GM21786 (cell line): Measurements from ENCODE around the gene LSG1.
"Not testable (repeated sequence)": the region's sequence is repeated elsewhere in the genome, so short reads cannot be mapped to it uniquely, and the experiment has no call there.

Experiments
- ATAC-seq: cut with Tn5 transposase; IDR thresholded peaks from one replicate; pipeline ENCODE4 v1.9.1; 2021; ENCODE audit not compliant: unreplicated experiment

Gene LSG1

DNA sequence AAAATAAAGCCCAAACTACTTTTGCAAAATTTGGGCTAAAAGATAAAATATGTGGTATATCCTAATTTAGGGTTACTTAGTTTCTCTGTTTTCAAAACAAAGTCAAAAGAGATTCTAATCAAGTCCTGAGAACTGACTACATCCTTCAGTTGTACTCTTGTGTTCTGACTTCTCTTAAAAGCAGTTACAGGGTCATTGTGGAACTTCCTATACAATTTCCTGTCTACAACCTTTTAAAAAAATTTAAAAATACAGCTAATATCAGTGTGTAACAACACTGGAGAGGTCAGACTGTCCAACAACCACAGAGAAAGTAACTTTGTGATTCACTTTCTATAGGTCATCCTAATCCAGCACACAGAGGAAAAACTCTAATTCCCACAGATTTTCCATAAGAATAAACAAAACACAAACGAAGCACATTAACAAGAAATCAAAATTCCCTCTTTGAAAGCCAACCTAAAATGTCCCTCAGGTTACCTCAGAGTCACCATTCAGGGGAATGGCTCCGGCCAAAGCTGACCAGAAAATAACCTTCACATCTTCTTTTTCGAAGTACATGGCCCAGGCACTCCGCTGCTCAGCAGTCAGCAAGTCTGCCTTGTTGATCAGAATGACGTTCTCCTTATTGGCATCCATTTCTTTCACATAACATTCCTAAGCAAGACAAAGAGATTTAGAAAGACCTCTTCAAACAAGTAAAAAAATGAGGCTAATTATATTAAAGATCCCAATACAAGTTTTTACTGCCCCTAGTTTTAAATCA is 13.3 kb downstream of the LSG1 start:
- no peak for ATAC-seq

DNA sequence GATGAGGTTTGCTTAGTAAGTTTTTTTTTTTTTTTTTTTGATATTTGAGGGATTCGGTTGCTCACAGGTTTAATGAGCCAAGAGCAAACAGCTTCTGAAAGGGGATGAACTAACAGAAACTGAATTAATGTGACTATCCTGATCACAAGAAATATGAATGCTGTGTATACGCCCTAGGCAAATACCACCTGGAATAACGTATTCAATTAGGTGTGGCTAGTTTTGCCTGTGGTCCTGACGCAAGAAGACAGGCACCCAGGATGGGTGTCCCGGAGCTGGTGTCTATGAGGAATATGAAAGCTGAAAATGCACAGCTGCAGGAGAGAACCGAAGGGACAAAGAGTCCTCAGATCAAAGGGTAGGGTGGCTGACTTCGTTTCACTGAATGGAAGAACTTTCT is 14.6 kb downstream of the LSG1 start:
- ATAC-seq = no peak

DNA sequence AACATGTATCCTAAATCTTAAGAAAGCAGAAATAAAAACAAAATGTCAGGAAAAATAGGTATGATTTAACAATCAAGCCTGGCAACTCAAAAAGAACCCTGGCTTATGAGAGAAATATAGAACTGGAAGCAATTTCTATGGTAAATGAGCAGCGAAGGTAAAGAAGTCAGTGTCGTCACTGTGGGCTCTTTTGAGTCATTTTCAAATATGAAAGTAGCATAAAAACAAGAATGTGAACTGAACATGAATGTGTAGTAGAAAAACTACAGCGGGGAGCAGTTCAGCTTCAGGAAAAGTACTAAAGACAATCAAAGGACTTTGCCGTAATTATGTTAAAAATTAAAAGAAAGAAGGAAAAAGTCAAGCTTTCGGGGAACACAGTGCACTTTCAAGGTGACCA is 17.5 kb downstream of the LSG1 start:
- ATAC-seq = peak; percentile 91

DNA sequence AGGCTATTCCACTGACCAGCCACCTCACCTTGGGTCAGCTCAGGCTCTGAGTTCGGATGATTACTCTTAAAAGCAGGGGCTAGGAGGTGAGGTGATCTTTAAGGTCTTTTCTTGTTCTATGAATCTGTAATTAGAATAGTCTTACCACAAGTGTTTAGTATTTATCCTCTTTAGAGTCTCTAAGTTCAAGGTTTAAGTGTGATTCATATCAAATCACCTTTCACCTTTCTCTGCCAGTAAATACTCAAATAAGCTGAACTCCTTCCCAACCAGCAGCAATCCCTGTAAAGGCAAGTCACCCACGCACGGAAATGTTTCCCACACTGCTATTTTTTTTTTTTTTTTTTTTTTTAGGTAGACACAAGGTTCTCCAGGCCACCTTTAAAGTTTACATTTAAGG is 24.2 kb downstream of the LSG1 start:
- ATAC-seq = no peak

DNA sequence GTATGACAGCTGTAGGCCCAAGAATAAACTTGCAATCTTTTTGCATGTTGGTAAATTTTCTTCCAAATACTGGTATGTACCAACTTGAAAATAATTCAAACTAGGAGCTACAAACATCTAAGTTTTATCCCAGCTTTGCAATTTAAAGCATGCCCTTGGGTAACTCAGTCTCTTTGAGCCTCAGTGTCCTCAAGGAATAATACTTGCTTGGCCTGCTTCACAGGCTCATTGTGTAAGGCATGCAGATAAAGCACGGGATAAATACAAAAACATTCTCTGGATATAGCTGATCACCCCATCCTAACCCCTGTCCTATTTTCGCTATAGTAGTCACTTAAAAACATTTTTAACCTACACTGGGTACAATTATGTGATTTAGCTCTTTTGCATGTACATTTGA is 29.2 kb downstream of the LSG1 start:
- ATAC-seq = no peak

DNA sequence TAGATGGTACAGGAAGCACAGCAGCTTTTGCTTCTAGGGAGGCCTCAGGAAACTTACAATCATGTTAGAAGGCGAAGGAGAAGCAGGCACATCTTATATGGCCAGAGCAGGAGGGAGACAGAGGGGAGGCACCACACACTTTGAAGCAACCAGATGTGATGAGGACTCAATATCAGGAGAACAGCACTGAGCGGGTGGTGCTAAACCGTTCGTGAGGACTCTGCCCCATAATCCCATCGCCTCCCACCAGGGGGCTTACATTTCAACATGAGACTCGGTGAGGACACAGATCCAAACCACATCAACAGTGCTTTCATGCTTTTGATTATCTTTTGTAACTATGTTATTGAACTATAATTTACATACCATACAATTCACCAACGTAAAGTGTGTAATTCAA is 31.2 kb downstream of the LSG1 start:
- no peak for ATAC-seq

DNA sequence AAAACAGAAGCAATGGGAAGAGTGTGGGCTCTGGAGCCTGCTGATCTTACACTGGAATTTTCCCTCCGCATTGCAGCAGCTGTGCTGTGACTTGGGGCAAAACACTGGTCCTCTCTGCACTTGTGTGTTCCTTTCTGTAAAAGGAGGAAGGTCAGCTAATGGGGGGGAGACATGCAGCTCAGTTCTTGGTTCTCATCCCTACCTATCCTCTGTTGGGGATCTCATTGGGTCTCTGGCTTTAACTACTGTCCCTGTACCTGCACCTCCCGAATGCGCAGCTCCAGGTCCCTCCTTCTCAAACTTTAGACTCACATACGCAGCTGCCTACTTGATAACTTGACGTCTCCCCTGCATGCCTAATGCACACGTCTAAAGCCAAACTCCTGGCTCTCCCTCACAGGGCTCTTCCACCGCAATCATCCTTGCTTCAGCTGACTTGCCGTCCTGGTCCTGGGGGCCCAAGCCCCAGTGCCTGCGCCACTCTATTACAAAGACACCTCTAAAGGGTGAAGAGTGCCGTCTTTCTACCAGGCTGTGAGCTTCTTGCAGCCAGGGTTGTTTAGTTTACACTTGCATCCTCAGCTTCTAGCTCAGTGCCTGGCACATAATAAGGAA is 32.9 kb downstream of the LSG1 start:
- no peak for ATAC-seq

DNA sequence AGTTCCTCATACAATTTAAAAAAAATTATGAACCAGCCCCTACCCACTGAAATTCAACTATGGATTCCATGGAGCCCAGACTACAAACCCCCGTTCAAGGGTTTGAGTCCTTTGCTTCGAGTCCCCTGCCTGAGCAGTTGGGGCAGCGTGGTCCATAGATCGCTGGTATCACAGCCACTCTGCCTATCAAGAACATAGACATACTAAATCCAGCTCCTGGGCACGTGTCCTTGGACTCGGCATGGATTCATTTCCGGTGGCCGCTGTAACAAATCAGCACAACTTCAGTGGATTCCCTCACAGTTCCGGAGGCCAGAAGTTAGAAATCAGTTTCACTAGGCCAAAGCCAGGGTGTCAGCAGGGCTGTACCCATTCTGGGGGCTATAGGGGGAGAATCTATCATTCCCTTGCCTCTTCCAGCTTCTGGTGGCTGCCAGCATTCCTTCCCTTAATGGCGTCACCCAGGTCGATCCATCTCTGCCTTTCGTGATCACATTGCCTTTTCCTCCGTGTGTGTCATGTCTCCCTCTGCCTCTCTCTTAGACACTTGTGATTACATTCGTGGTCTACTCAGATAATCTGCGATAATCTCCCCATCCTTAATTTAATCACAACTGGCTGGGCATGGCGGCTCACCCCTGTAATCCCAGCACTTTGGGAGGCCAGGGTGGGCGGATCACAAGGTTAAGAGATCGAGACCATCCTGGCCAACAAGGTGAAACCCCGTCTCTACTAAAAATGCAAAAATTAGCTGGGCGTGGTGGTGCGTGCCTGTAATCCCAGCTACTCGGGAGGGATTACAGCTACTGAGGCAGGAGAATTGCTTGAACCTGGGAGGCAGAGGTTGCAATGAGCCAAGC is 34.2 kb downstream of the LSG1 start:
- ATAC-seq = no peak

DNA sequence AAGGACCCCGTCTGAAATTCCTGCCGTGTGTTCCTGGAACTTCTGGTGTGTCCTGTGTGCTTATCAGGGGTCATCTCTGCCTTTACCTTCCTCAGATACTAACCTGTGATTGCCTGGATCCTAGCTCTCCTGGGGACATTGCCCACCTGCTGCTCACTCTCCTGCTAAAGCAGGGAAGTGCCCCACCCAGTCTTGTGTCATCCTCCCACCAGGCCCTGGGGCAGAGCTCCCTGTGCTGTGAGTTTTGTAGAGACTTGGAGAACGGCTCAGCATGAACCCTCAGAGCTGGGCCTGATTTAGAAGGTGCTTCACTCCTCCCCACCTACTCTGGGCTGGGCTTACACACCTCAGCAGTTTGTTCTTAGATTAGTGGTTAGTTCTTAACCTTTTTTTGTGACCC is 34.9 kb downstream of the LSG1 start:
- ATAC-seq = no peak

DNA sequence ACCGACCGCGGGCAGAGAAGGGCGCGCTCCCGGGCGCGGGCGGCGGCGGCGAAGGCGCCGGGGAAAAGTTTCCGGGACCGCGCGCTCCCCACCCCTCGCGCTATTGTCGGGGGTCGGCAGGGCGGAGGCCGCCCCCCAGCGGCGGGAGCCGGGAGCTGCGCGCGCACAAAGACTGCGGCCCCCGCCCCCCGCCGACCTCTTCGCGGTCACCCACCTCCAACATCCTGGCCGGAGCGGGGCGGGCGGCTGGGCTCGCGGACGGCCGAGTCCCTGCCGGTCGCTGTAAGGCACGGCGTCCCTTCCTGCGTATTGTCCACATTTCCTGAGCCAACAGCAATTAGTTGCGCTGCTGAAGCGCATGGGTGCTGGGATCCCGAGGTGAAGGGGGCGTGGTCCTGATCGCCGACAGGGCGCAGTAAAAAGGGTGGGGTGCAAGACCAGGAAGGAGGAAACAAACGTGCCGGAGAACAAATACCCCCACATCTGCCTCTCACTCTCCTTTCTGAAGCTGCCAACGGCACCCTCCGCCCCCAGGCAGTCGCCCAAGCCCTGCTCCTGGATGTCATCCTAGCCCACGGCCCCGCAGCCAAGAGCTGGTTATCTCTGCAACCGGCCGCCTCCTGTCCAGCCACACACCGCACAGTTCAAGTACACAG is 38.5 kb downstream of the LSG1 start, which contains the start of gene TMEM44:
Gene TMEM44, minus strand, starts transcription at position 71 of the 656 bp plus-strand sequence. CDS start 204 bp downstream, outside the sequence.
- peak; percentile 81 for ATAC-seq

DNA sequence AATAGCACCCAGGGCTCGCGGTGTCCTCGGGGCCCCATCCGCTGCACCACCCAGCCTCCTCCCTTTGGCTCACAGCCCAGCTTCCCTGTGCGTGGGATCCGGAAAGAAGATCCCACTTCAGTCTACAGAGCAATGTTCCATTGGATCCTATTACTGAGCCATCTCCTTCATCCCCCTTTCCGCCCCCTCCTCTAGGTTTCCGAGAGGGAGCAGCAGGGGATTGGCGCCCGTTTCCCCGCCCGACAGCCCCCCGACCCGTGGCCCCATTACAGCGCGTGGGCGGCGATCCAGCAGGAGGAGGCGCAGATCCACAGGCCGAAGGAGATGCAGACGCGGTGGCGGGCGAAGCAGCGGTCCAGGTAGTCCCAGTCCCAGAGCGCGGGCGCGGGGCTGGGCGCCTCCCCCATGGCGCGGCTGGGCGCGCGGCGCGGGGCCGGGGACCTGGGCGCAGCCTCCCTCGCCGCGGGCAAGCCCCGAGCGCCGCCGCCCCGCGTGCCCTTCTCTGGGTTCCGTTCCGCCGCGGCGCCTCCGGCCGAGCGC is 39.1 kb downstream of the LSG1 start:
- peak; percentile 44 for ATAC-seq

DNA sequence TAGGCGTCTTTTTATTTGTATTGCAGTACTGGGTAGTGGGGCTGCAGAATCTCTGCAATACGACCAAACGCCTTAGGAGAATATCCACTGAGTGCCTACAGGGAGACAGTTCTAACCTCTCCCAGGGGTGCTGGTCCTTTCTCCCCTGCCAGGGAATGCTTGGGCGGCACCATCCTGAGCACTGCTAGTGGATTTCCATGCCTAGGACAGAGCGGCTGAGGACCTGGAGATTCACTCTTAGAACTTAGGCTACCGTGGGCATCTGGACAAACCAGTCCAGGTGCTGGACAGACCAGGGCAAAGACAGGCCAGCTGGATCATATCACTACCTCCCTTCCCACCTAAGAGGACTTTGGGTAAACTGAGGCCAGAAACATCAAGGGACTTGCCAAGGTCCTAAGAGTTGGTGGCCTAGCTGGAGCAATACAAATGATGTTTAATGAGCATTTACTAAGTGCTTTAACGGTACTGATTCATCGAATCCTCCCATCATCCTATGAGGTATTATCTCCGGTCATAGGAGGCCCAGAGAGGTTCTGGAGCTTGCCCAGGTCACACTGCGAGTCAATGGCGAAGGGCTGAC is 39.7 kb downstream of the LSG1 start:
- ATAC-seq = no peak

DNA sequence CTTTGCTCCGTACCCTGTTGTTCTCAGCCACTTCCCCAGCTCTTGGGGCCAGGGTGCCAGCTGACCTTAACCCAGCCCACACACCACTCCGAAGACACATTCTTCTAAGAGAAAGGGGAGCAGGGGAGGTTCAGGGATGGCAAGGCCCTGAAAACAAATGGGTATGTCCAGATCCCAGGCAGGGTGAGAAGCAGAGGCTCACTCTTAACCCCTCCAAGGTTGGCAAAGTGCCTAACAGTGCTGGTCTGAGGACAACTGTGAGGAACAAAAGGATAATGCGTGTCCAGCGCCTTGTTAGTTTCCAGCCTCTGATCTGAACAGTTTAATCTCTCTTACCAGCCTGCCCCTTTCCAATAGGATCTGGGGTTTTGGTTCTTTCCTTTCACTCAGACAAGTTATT is 40.3 kb downstream of the LSG1 start:
- no peak for ATAC-seq

DNA sequence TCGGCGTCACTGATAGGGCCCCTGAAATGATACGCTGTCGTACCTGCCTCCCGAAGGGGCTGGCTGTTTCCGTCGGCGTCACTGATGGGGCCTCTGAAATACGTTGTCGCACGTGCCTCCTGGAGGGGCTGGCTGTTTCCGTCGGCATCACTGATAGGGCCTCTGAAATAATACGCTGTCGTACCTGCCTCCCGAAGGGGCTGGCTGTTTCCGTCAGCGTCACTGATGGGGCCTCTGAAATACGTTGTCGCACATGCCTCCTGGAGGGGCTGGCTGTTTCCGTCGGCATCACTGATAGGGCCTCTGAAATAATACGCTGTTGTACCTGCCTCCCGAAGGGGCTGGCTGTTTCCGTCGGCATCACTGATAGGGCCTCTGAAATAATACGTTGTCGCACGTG is 41.3 kb downstream of the LSG1 start:
- not testable (repeated sequence) for ATAC-seq

DNA sequence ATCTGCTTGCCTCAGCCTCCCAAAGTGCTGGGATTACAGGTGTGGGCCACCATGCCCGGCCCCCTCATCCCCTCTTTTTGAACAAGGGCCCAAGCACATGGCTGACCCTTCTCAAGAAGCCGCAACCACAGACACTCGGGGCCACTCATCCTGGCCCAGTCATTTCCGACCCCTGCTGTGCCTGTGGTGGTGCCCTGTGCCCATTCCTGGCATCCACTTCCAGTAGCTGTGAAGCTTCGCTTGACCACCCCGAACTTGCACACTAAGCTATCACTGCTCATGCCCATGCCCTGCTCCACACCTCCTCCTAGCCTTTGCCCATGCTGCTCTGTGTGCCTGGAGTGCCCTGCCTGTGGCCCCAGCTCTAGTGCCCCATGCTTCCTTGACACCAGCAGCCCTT is 47.0 kb downstream of the LSG1 start:
- ATAC-seq = no peak

DNA sequence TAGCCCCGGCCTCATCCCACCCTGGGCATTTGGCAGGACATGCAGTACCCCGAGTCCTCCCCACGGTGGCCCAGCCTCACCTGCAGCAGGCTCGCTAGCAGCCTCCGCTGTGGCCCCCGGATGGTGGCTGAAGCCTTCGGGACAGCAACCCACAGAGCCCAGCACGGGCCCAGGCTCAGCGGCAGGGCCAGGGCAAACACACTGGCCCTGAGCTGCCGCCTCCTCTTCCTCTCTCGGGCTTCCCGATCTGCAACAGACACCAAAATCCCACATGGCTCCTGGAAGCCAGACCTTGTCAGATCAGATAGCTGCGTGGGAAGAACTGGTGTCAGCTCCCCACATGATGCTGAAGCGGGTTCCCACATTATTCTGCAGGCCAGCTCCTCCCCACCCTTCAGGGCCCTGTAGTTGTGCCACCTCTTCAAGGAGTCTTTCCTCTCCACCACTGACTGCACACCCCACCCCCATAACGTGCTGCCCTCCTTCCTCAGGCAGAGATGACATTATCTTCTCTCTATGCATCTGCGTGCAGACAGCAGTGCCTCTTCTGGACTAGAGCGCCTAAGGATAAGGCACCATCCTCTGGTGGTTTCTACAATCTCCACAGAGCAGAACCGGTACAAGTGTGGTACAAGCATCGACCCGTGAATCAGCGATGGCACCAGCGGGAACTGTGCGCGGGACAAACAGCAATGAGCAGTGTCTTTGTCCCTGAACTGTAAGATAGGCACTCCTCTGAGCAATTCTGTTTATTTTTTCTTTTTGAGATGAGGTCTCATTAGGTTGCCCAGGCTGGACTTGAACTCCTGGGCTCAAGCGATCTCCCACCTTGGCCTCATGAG is 48.3 kb downstream of the LSG1 start:
- no peak for ATAC-seq

DNA sequence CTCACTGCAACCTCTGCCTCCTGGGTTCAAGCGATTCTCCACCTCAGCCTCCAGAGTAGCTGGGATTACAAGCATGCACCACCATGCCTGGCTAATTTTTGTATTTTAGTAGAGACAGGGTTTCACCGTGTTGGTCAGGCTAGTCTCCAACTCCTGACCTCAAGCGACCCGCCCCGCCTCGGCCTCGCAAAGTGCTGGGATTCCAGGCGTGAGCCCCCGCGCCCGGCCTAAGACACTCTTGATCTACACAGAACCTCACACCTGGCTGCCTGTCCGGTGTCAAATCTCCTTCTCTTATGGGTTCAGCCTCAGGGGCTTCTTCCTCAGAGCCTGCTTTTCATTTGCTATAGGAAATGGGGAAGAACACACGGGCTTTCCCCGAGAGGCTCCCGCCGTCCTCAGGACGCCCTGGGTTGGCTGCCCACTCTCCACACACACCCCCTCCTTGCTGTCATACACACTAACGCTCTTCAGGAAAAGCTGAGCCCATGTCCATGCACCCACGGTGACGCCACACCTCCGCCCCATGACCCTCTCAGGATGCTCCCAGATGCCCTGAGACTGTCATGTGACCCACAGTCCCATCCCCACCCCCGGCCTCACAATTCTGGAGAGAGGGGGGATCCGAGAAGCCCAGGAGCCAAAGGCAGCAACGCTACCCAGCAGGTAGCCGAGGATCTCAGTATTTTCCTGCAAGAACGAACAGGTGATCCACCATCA is 49.2 kb downstream of the LSG1 start:
- no peak for ATAC-seq

DNA sequence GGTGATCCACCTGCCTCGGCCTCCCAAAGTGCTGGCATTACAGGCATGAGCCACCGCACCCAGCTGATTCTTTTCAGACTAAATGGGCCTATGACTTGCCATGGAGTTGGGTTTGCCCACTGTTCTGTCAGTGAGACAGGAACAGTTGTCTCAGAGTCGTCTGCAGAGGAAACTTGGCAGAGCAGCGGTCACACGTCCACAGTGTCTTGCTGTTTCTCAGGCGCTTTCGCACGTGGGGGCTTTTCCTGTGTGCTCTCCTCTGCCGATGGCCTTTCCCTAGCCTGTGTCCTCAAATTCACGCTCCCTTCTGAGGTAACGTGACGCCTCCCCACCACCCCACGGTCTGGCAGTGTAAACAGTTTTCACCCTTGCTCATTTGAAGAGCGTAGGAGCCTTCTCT is 50.0 kb downstream of the LSG1 start:
- no peak for ATAC-seq

DNA sequence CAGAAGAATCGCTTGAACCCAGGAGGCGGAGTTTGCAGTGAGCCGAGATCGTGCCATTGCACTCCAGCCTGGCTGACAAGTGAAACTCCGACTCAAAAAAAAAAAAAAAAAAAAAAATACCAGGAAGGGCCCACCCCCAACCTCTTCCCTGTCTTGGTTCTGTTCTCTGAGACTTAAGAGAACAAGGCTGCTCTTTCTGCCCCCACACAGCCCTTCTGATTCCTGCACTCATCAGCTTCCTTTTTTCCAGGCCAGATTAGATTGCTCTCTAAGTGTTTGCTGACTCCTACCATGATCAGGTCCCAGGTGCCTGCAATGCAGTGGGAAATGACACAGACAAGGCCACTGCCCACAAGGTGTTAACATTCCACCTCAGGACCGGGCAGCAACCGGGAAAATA is 51.8 kb downstream of the LSG1 start:
- ATAC-seq = no peak
